Measurements from ENCODE around the gene CDC42BPG.

DNA sequence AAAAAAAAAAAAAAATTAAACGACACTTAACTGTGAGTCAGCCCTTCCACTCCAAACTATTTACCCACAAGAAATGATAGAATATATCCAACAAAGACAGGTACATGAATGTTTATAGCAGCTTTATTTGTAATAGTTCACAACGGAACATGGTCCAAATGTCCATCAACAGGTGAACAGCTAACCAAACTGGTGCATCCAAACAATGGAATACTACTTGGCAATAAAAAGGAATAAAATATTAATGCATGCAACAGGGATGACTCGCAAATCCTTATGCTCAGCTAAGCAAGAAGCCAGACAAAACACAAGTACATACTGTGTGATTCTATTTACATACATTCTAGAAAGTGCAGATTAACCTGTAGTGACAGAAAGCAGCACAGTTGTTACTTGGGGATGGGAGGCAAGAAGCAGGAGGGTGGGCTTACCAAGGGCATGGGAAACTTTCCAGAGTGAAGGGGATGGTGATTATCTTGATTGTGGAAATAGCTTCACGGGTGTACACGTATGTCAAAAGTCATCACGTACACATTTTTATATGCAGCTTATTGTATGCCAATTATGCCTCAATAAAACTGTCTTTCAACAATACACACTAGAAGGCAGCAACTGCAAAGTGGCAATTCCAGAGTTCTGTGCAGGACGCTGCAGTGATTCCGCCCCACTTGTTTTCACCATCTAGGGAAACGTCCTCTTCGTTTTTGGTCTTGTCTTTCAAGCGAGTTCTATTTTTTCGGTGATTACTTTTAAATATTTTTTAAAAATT lies 59.5 kb downstream of the CDC42BPG start:
- TF ChIP-seq POLR2A (IDR thresholded peaks at IDR 0.05) (no peak), POLR2AphosphoS5 (IDR thresholded peaks at IDR 0.05) (no peak)
- TF ChIP-seq, protein P1, sequence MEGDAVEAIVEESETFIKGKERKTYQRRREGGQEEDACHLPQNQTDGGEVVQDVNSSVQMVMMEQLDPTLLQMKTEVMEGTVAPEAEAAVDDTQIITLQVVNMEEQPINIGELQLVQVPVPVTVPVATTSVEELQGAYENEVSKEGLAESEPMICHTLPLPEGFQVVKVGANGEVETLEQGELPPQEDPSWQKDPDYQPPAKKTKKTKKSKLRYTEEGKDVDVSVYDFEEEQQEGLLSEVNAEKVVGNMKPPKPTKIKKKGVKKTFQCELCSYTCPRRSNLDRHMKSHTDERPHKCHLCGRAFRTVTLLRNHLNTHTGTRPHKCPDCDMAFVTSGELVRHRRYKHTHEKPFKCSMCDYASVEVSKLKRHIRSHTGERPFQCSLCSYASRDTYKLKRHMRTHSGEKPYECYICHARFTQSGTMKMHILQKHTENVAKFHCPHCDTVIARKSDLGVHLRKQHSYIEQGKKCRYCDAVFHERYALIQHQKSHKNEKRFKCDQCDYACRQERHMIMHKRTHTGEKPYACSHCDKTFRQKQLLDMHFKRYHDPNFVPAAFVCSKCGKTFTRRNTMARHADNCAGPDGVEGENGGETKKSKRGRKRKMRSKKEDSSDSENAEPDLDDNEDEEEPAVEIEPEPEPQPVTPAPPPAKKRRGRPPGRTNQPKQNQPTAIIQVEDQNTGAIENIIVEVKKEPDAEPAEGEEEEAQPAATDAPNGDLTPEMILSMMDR (IDR thresholded peaks at IDR 0.05): no peak

Measured in breast epithelium (tissue), 3 donors.